Measurements from ENCODE around the gene IL24. TPM values are rescaled to one million over a fixed set of nuclear protein-coding genes. Genes with fewer than 3 reads are reported as not detected.

Gene IL24
- polyA plus RNA-seq, 1 of the 3 experiments (the other 2 are of a cell fraction): 0.03 TPM

DNA sequence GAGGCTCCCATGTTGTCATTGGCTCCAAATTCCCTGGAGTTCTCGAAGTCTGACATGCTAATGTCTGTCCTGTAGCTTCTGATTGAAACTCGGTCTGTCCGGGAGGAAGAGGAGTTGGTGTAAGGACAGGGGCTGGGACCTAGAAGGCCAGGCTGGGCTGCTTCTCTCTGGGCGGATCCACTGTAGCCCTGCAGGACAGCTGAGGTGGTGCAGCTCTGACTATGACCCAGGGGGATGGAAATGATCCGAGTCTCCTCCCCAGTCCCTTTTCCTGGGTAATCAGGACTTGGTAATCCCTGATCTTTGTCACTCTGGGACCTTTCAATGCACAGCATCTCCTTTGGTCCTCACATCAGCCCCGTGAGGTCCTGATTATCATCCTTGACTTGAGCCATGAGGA is 34.5 kb downstream of the IL24 start (continued):
- no peak for TF ChIP-seq EP300 (IDR thresholded peaks at IDR 0.05; ENCODE audit: borderline replicate concordance in 1 of 2, low read depth in 1 of 2, low read length in 1 of 2)
- TF ChIP-seq TAF1 (IDR thresholded peaks at IDR 0.05; ENCODE audit: borderline replicate concordance, low read depth, low read length): no peak
- TF ChIP-seq, protein P1, sequence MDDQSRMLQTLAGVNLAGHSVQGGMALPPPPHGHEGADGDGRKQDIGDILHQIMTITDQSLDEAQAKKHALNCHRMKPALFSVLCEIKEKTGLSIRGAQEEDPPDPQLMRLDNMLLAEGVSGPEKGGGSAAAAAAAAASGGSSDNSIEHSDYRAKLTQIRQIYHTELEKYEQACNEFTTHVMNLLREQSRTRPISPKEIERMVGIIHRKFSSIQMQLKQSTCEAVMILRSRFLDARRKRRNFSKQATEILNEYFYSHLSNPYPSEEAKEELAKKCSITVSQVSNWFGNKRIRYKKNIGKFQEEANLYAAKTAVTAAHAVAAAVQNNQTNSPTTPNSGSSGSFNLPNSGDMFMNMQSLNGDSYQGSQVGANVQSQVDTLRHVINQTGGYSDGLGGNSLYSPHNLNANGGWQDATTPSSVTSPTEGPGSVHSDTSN (IDR thresholded peaks at IDR 0.05): no peak

GRCh38 chr1:206932177-206932576 is 34.9 kb downstream of the IL24 start:
- H3K4me3 ChIP-seq (ENCODE audit: low read depth in 2 of 2, low read length in 1 of 2): no peak overlapping the region
- no peaks in the 10 kb centered on the region for H3K79me2 ChIP-seq (ENCODE audit: insufficient read depth)
- H3K9me3 ChIP-seq: no peaks in the 10 kb centered on the region
- H4K20me1 ChIP-seq (ENCODE audit: insufficient read depth): no peaks in the 10 kb centered on the region
- DNase-seq: no peak
- no peaks in the 10 kb centered on the region for H3F3A ChIP-seq (replicated peaks; ENCODE audit: insufficient read depth)
- TF ChIP-seq FOXM1 (IDR thresholded peaks at IDR 0.05; ENCODE audit: low read depth): no peak
- no peak for TF ChIP-seq REST (IDR thresholded peaks at IDR 0.05; ENCODE audit: low read depth, low read length)
- TF ChIP-seq ELF1 (IDR thresholded peaks at IDR 0.05): no peak
- no peak for TF ChIP-seq YY1 (IDR thresholded peaks at IDR 0.05; ENCODE audit: low read depth)
- no peak for TF ChIP-seq NRF1 (IDR thresholded peaks at IDR 0.05; ENCODE audit: low read depth, low read length)
- TF ChIP-seq RXRA (IDR thresholded peaks at IDR 0.05; ENCODE audit: borderline replicate concordance, low read depth): no peak
- TF ChIP-seq MEF2A (IDR thresholded peaks at IDR 0.05; ENCODE audit: borderline replicate concordance, low read depth): no peak
- no peak for TF ChIP-seq EZH2phosphoT487 (IDR thresholded peaks at IDR 0.05; ENCODE audit: borderline replicate concordance, low read depth)
- TF ChIP-seq POLR2AphosphoS5 (IDR thresholded peaks at IDR 0.05; ENCODE audit: low read depth, low read length): no peak
- TF ChIP-seq ZBTB33 (IDR thresholded peaks at IDR 0.05; ENCODE audit: borderline replicate concordance, low read depth): no peak
- TF ChIP-seq CHD2 (IDR thresholded peaks at IDR 0.05; ENCODE audit: low read length, partially characterized antibody): no peak
- no peak for TF ChIP-seq CTCF (IDR thresholded peaks at IDR 0.05)
- TF ChIP-seq, protein P2, sequence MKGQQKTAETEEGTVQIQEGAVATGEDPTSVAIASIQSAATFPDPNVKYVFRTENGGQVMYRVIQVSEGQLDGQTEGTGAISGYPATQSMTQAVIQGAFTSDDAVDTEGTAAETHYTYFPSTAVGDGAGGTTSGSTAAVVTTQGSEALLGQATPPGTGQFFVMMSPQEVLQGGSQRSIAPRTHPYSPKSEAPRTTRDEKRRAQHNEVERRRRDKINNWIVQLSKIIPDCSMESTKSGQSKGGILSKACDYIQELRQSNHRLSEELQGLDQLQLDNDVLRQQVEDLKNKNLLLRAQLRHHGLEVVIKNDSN (IDR thresholded peaks at IDR 0.05; ENCODE audit: borderline replicate concordance, low read depth): no peak
- TF ChIP-seq GABPA (IDR thresholded peaks at IDR 0.05; ENCODE audit: low read depth): no peak
- H3K27ac ChIP-seq (ENCODE audit: low read depth in 2 of 2, low read length in 1 of 2): no peak overlapping the region
- ChIA-PET CTCF (interaction anchor here (1.4 to 5.4 kb wide), 6 partner anchors 10 to 205 kb away, joined by 4 to 23 read pairs (median 6); partner anchors contain the start of genes FCMR and PIGR), POLR2A (no interaction called here)
- H3K9me2 ChIP-seq: no peaks in the 10 kb centered on the region
- no peaks in the 10 kb centered on the region for H3K4me1 ChIP-seq (ENCODE audit: control insufficient read depth in 1 of 2, insufficient read depth in 2 of 2, low read depth in 1 of 2, low read length in 1 of 2)
- no peak overlapping the region for H2AFZ ChIP-seq (ENCODE audit: low read depth)
- no peak overlapping the region for H3K9ac ChIP-seq
- H3K36me3 ChIP-seq (replicated peaks in 1 of 2; ENCODE audit: control insufficient read depth in 1 of 2, insufficient read depth in 2 of 2, low read length in 1 of 2): no peaks in the 10 kb centered on the region
- H3K27me3 ChIP-seq (ENCODE audit: insufficient read depth): peaks cover 4% of the 10 kb centered on the region; the same call in 1 of the 2 replicates
- WGBS (ENCODE audit: low lambda C conversion rate): 65% methylated on average over 6 of the region's 8 CpGs
- H3K4me2 ChIP-seq: no peak overlapping the region

Data from SK-N-SH (cell line).